GM12874 (cell line): ENCODE data around the gene PANX3.
A peak's percentile ranks its signal among the peaks of the same experiment; 100 is the strongest.

Experiments
- TF ChIP-seq, protein P1 (sequence below): IDR thresholded peaks from 2 replicates; pipeline ENCODE4 v1.5.1; 2011; ENCODE audit warnings: low read depth, mild to moderate bottlenecking, control low read depth, low read length, moderate library complexity; ENCODE audit not compliant: insufficient read depth

Gene PANX3

GRCh38 chr11:124661553-124661952, 50.3 kb downstream of the PANX3 start:
- TF ChIP-seq, protein P1, sequence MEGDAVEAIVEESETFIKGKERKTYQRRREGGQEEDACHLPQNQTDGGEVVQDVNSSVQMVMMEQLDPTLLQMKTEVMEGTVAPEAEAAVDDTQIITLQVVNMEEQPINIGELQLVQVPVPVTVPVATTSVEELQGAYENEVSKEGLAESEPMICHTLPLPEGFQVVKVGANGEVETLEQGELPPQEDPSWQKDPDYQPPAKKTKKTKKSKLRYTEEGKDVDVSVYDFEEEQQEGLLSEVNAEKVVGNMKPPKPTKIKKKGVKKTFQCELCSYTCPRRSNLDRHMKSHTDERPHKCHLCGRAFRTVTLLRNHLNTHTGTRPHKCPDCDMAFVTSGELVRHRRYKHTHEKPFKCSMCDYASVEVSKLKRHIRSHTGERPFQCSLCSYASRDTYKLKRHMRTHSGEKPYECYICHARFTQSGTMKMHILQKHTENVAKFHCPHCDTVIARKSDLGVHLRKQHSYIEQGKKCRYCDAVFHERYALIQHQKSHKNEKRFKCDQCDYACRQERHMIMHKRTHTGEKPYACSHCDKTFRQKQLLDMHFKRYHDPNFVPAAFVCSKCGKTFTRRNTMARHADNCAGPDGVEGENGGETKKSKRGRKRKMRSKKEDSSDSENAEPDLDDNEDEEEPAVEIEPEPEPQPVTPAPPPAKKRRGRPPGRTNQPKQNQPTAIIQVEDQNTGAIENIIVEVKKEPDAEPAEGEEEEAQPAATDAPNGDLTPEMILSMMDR, result no peak

- TF ChIP-seq, protein P1, result no peak
Measured at GRCh38 chr11:124662106-124662505, 50.9 kb downstream of the PANX3 start.

GRCh38 chr11:124663861-124664260, 52.6 kb downstream of the PANX3 start:
- TF ChIP-seq, protein P1, result no peak

GRCh38 chr11:124667601-124668000, 56.4 kb downstream of the PANX3 start:
- TF ChIP-seq, protein P1, result no peak

GRCh38 chr11:124669193-124669592, 58.0 kb downstream of the PANX3 start:
- TF ChIP-seq, protein P1, result peak; percentile 79
